ENCODE measurements around the gene TOR4A.
"Not testable (repeated sequence)": the region's sequence is repeated elsewhere in the genome, so short reads cannot be mapped to it uniquely, and the experiment has no call there.

The TOR4A gene

GRCh38 chr9:137237759-137238726 is 39.5 kb upstream of the TOR4A start:
- no peak for DNase-seq (ENCODE audit: low read depth in 3 of 3)

DNA sequence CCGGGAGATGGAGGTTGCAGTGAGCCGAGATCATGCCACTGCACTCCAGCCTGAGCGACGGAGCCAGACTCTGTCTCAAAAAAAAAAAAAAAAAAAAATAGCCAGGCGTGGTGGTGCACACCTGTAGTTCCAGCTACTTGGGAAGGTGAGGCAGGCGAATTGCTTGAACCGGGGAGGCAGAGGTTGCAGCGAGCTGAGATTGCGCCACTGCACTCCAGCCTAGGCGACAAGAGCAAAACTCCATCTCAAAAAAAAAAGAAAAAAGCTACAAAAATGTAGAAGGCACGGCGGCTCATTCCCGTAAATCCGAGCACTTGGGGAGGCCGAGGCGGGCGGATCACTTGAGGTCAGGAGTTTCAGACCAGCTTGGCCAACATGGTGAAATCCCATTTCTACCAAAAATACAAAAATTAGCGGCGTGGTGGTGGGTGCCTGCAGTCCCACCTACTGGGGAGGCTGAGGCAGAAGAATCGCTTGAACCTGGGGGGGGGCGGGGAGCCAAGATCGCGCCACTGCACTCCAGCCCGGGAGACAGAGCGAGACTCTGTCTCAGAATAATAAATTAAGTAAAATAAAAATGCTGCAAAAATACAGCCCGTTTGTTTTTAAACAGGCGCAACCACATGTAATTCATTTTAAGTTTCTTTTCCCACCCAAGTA is 37.9 kb upstream of the TOR4A start:
- DNase-seq (ENCODE audit: low read depth in 3 of 3) = not testable (repeated sequence)

GRCh38 chr9:137240318-137240840 is 37.1 kb upstream of the TOR4A start:
- DNase-seq (ENCODE audit: low read depth in 3 of 3) = peak in 2 of 3 donors; percentile 49 to 61

DNA sequence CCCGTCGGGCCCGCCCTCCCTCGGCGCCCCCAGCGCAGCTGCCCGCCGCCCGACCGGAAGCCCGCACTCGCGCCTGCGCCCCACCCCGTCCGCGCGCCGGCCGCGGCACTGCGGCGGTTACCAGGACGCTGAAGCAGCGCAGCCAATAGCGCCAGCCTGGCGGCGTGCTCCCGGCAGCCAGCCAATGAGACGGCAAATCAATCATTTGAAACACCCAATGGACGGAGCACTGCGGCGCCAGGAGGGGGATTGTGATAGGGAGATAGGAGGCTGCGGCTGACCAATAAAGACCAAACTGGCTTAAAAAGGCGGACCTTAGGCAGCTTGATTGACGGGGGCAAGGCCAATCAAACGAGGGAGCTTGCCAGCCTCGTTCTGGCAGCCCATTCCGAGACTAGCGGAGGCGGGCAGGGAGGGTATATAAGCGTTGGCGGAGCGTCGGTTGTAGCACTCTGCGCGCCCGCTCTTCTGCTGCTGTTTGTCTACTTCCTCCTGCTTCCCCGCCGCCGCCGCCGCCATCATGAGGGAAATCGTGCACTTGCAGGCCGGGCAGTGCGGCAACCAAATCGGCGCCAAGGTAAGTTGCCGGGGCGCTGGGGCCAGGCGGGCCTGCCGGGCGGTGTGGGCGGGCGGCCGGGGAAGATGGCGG is 36.6 kb upstream of the TOR4A start, which contains the start of gene TUBB4B:
Gene TUBB4B, plus strand, starts transcription at position 447 of the 649 bp plus-strand sequence. Its CDS starts 74 bp downstream, at position 521.
- DNase-seq (ENCODE audit: low read depth in 3 of 3) = peak; percentile 92 to 99 (median 92)

- peak in 2 of 3 donors; percentile 37 for DNase-seq (ENCODE audit: low read depth in 3 of 3)
These were observed 35.8 kb upstream of the TOR4A start for GRCh38 chr9:137241490-137242268.

GRCh38 chr9:137242269-137243203 is 35.0 kb upstream of the TOR4A start:
- DNase-seq (ENCODE audit: low read depth in 3 of 3) = no peak

GRCh38 chr9:137243266-137243625 is 34.3 kb upstream of the TOR4A start:
- not testable (repeated sequence) for DNase-seq (ENCODE audit: low read depth in 3 of 3)

DNA sequence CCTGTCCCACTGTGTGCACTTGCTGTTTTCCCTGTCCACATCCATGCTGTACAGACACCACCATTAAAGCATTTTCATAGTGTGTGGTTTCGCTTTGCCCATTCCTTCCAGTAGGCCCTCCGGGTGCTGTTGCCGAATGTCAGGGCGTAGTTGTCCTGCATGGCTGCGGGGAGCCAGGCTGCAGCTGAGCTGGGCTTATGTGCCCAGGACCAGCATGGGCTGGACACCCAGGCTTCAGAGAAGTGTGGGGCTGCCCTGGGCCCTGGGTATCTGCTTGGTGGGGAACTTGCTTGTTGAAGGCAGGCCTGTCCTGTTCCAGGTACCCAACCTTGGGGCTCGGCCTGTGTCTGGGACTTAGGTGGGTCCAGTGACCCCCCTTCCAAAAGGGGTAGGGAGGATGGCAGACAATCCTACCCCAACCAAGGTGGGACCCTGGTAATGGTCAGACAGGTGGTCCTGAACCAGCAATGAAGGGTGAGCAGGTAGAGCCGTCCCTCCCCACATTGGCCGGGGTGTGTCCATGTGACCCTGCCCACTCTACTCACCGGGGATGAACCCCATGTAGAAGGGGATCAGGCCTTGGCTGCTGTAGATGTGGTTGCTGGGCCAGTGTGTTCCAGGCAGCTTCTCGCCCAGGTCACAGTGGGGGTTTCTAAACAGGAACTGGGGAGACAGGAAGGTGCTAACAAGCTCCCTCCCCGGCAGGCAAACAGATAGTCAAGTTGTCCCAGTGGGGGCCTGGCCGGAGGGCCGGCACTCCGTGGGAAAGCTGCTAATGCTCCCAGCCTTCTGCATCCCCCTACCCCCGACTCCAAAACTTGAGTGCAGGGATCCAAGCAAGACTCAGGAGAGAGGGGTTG is 33.7 kb upstream of the TOR4A start:
- no peak for DNase-seq (ENCODE audit: low read depth in 3 of 3)

DNA sequence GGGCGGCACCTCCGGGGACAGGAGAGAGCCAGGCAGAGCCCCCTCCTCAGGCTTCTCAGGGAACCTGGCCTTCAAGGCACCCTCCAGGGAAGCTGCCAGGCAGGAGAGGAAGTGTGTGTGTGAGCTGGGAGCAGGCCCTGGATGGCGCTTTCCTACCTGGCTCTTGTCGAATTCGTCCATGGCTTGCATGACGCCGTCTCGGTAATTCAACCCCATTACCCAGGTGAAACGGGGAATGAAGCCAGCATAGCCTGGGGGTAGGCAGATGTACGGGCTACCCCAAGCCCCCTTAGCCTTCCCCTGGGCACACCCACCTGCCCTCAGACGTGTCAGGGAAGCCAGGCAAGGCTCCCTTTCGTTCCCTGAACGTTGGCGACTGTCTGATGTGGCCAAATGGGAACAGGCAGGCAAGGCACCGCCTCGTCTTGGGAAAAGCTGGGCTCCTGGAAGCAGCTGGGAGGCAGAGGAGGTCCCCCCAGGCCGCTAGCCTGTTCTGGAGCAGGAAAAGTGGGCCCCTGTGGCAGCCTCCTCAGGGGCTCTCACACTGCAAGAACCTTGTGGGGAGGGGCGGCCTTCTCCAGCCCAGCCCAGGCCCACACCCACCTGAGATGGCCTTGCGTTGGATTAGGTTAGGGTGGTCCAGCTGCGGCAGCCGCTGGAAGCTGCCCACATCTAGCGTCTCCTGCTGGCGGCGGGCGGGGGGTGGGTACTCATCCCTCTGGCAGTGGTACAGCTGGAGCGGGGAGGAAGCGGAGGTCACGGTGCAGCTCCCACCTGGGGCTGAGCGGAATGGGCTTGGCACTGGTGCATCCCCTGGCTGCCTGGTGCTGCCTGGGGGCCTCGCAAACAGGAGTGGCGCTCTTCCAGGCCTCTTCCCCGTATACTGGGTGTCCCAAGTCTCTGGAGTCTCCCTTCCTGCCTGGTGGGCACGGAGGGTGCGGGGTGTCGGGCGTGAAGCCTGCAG is 32.8 kb upstream of the TOR4A start:
- DNase-seq (ENCODE audit: low read depth in 3 of 3) = no peak

- DNase-seq (ENCODE audit: low read depth in 3 of 3) = no peak
These were observed 31.8 kb upstream of the TOR4A start for GRCh38 chr9:137245450-137246421.

GRCh38 chr9:137247135-137247915 is 30.2 kb upstream of the TOR4A start:
- DNase-seq (ENCODE audit: low read depth in 3 of 3) = no peak

GRCh38 chr9:137247916-137248175 is 29.7 kb upstream of the TOR4A start:
- DNase-seq (ENCODE audit: low read depth in 3 of 3) = no peak

- no peak for DNase-seq (ENCODE audit: low read depth in 3 of 3)
These were observed 27.0 kb upstream of the TOR4A start for GRCh38 chr9:137250329-137251193.

- no peak for DNase-seq (ENCODE audit: low read depth in 3 of 3)
These were observed 26.4 kb upstream of the TOR4A start, which contains the start of gene STPG3 for GRCh38 chr9:137251194-137251461. Gene STPG3 (plus strand): TSS chr9:137251286. CDS start chr9:137251287, 1 bp downstream.

- no peak for DNase-seq (ENCODE audit: low read depth in 3 of 3)
These were observed 25.8 kb upstream of the TOR4A start for GRCh38 chr9:137251490-137252268.

Measured in stimulated activated CD4-positive, alpha-beta T cell treated with anti-CD3 and anti-CD28 coated beads, TNF-alpha, amount 100 ng/mL, for 48 hours (primary cell).